Sigmoid colon (tissue), 4 donors: ENCODE results near the gene SPEM3.

Experiments
- CTCF ChIP-seq, 4 experiments: fragments of 450-650 bp in 3 of 4; fragments of 200-600 bp in 1 of 4; IDR thresholded peaks; one replicate each; pipeline ENCODE4 v1.5.1; 2016 to 2019; ENCODE audit warnings: antibody characterized with exemption in 4 of 4, mild to moderate bottlenecking in 3 of 4, moderate library complexity in 2 of 4
- EP300 ChIP-seq, 4 donors: sonication (generic); formaldehyde crosslinking; IDR thresholded peaks; one replicate each; pipeline ENCODE4 v1.6.1; 2017; ENCODE audit warnings: antibody characterized with exemption in 4 of 4

GRCh38 chr17:7440113-7440833, 11.6 kb downstream of the SPEM3 start:
- TF ChIP-seq CTCF (IDR thresholded peaks at IDR 0.05), result no peak
- no peak for TF ChIP-seq EP300 (IDR thresholded peaks at IDR 0.05)
